MCF 10A (cell line): ENCODE measurements around the gene WASF2. TPM values are rescaled to one million over a fixed set of nuclear protein-coding genes. Genes with fewer than 3 reads are reported as not detected.
A peak's percentile ranks its signal among the peaks of the same experiment; 100 is the strongest.

Experiments used
- BruUV-seq: library from RNA; stranded (reverse); fragments of 400-500 nt; replicated peaks from 2 replicates; lab custom pipeline; 2021; lab: Mats Ljungman, UMichigan
- CTCF ChIA-PET: fragments of 300-600 bp; sonication (Branson Sonifier 250); formaldehyde crosslinking; extraction: SDS; loops from one replicate; lab custom pipeline; 2021; ENCODE audit warnings: antibody characterized with exemption, inconsistent platforms; lab: Yijun Ruan, JAX
- POLR2A ChIA-PET: fragments of 300-600, 350-650 bp; sonication (Branson Sonifier 250); formaldehyde crosslinking; extraction: SDS; loops from one replicate; lab custom pipeline; 2020; ENCODE audit warnings: antibody characterized with exemption, inconsistent platforms; lab: Yijun Ruan, JAX
- DNase-seq: peaks from one replicate; pipeline ENCODE4 v3.0.0-alpha.2; 2018; ENCODE audit not compliant: unreplicated experiment
- H3K27ac Mint-ChIP-seq: one replicate; pipeline ENCODE4 v1.8.0; 2022; ENCODE audit warnings: mild to moderate bottlenecking, low read depth, mixed read lengths; ENCODE audit not compliant: unreplicated experiment
- H3K27me3 Mint-ChIP-seq: one replicate; pipeline ENCODE4 v1.8.0; 2022; ENCODE audit warnings: mixed read lengths; ENCODE audit not compliant: insufficient read depth, unreplicated experiment
- H3K36me3 Mint-ChIP-seq: one replicate; pipeline ENCODE4 v1.8.0; 2022; ENCODE audit warnings: mild to moderate bottlenecking, moderate library complexity, mixed read lengths; ENCODE audit not compliant: insufficient read depth, unreplicated experiment
- H3K4me1 Mint-ChIP-seq: one replicate; pipeline ENCODE4 v1.8.0; 2022; ENCODE audit warnings: mixed read lengths; ENCODE audit not compliant: insufficient read depth, unreplicated experiment
- H3K4me3 Mint-ChIP-seq: one replicate; pipeline ENCODE4 v1.8.0; 2022; ENCODE audit warnings: mild to moderate bottlenecking, moderate library complexity, mixed read lengths; ENCODE audit not compliant: unreplicated experiment
- H3K9me3 Mint-ChIP-seq: one replicate; pipeline ENCODE4 v1.8.0; 2022; ENCODE audit warnings: mixed read lengths; ENCODE audit not compliant: unreplicated experiment
- intact Hi-C: fragments of 100-400 bp; cut with micrococcal nuclease; formaldehyde crosslinking; loops from 2 replicates; pipeline ENCODE4 v1.14.1; 2022
- total RNA-seq: library from RNA; stranded (reverse); gene quantifications from 2 replicates; pipeline ENCODE4 v1.2.3, GENCODE V29; 2022
- TF ChIP-seq, protein P1 (sequence below): fragments of 200-600 bp; IDR thresholded peaks from one replicate; pipeline ENCODE4 v1.8.0; 2022; ENCODE audit warnings: antibody characterized with exemption, mild to moderate bottlenecking; ENCODE audit not compliant: unreplicated experiment

WASF2 gene
- total RNA-seq, 1 experiment from 2014 or later: 131 TPM

DNA sequence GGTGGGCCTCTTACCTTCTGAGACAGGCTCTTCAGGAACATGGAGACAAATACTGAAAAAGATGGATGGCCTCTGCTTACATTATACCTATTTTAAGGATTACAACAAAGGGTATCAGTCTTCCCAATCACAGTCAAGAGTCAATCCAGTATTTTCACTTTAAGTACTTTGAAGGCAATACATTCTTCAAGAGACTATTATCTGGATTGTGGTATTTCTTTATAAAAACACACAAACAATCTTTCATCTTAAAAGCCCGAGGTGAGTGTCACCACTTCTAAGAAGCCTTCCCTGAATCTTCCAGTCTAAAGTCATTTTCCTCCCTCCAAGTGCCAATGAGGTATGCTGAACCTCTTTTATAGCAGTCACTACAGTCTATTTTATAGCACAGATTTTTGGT, 45.3 kb downstream of the WASF2 start:
- no peaks in the 10 kb centered on the region for H3K9me3 Mint-ChIP-seq
- intact Hi-C loops: no loop called here
- TF ChIP-seq, protein P1, sequence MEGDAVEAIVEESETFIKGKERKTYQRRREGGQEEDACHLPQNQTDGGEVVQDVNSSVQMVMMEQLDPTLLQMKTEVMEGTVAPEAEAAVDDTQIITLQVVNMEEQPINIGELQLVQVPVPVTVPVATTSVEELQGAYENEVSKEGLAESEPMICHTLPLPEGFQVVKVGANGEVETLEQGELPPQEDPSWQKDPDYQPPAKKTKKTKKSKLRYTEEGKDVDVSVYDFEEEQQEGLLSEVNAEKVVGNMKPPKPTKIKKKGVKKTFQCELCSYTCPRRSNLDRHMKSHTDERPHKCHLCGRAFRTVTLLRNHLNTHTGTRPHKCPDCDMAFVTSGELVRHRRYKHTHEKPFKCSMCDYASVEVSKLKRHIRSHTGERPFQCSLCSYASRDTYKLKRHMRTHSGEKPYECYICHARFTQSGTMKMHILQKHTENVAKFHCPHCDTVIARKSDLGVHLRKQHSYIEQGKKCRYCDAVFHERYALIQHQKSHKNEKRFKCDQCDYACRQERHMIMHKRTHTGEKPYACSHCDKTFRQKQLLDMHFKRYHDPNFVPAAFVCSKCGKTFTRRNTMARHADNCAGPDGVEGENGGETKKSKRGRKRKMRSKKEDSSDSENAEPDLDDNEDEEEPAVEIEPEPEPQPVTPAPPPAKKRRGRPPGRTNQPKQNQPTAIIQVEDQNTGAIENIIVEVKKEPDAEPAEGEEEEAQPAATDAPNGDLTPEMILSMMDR: no peak
- H3K27ac Mint-ChIP-seq: peak overlapping the region; percentile 29
- peaks cover 34% of the 10 kb centered on the region for H3K36me3 Mint-ChIP-seq
- ChIA-PET CTCF (interaction anchor here (0.6 kb wide), 1 partner anchor 31 kb away, joined by 4 read pairs; no protein-coding TSS in a partner anchor), POLR2A (no interaction called here)
- H3K4me1 Mint-ChIP-seq: peaks cover 19% of the 10 kb centered on the region
- BruUV-seq: no TSS peak
- no peak overlapping the region for H3K4me3 Mint-ChIP-seq
- no peak for DNase-seq
- H3K27me3 Mint-ChIP-seq: no peaks in the 10 kb centered on the region

DNA sequence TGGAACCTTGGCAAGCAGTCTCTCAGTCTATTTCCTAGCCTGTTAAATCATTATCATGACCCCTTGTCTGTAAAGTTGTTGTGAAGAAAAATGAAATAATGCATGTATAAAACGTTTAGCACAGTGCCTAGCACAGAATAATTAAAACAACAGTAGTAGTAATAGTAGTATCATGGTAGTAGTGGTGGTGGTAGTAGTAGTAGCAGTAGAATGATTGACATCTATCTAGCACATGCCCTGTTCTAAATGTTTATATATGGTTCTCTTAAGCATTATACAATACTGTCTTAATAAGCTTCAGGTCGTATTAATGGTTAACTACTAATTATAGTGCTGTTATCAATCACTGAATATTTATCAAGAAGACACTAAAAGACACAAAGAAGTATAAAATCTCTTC, 50.8 kb downstream of the WASF2 start:
- ChIA-PET POLR2A (interaction anchor here (0.9 to 2.6 kb wide), 4 partner anchors 10 to 18 kb away, joined by 3 to 9 read pairs (median 5); no protein-coding TSS in a partner anchor), CTCF (interaction anchor here (0.6 kb wide), 1 partner anchor 118 kb away, joined by 3 read pairs; no protein-coding TSS in a partner anchor)
- DNase-seq: no peak
- BruUV-seq: no TSS peak
- no peak overlapping the region for H3K4me3 Mint-ChIP-seq
- peaks cover 32% of the 10 kb centered on the region for H3K4me1 Mint-ChIP-seq
- no peak overlapping the region for H3K27ac Mint-ChIP-seq
- TF ChIP-seq, protein P1: no peak
- intact Hi-C loops: loop anchor here (5.0 kb wide), 1 partner anchor 48 kb away; no protein-coding TSS in a partner anchor
- no peaks in the 10 kb centered on the region for H3K9me3 Mint-ChIP-seq
- no peaks in the 10 kb centered on the region for H3K27me3 Mint-ChIP-seq
- peaks cover 32% of the 10 kb centered on the region for H3K36me3 Mint-ChIP-seq

DNA sequence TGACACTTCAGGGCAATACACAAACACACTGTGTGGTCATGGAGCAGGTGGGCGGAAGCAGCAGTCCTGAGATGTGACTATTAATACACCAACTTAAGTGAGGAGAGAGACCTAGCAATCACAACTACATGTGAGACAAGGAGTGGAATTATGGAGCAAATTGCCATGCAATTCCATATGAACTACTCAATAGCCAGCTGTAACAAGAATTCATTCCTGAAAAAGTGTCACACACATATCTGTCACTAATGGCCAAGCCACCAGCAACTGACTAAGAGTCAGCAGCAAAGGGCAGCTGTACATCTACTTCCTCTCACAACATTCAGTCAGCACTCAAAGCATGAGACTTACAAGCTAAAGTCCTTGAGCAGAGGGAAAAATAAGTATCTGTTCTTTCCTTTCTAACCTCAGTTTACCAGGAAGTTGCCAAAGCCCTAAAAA, 51.3 kb downstream of the WASF2 start:
- TF ChIP-seq, protein P1: no peak
- Mint-ChIP-seq H3K27me3 (no peaks in the 10 kb centered on the region), H3K4me1 (peaks cover 32% of the 10 kb centered on the region), H3K9me3 (no peaks in the 10 kb centered on the region), H3K27ac (no peak overlapping the region), H3K4me3 (no peak overlapping the region), H3K36me3 (peaks cover 32% of the 10 kb centered on the region)
- ChIA-PET POLR2A (interaction anchor here (0.9 to 2.6 kb wide), 3 partner anchors 9 to 18 kb away, joined by 4 to 9 read pairs (median 6); no protein-coding TSS in a partner anchor), CTCF (no interaction called here)
- BruUV-seq: no TSS peak
- no peak for DNase-seq
- intact Hi-C loops: loop anchor here (5.0 kb wide), 1 partner anchor 49 kb away; no protein-coding TSS in a partner anchor

DNA sequence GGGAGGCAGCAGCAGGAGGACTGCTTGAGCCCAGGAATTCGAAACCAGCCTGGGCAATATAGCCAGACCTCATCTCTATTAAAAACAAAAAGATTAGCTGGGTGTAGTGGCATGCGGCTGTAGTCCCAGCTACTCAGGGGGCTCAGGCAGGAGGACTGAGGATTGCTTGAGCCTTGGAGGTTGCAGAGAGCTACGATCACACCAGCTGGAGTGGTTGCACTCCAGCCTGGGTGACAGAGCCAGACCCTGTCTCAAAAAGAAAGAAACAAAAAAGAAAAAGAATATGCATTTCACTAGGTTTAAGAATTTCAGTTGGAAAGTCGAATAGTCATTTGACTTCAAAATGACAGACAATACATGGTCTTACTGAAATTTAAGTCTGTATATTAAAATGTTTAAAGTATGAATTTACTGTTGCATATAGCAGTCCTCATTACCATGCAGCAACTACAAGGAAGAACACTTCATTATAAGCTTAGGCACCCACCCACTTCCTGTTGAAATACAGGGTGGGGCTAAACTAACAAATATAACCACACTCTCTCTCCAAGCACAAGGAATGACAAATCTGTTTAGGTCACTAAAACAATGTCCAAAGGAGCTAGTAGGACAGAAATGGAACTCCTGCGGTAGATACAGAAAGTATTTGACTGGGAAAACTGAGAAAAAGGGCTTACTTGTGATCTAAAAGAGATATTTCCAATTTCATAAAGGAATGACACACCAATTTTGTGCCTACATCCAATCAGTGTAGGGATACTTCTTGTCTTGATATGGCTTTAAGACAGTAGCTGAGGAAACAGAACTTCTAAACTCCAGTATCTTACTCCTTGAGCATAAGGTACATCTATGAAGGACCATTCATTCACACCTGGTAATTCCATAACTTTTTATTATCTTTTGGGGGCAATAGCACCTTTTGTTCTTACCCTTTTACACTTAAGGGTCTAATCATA, 53.5 kb downstream of the WASF2 start:
- peaks cover 28% of the 10 kb centered on the region for H3K36me3 Mint-ChIP-seq
- CTCF ChIA-PET: interaction anchor here (0.6 to 1.2 kb wide), 6 partner anchors 15 to 120 kb away, joined by 3 to 6 read pairs (median 3); no protein-coding TSS in a partner anchor
- H3K27ac Mint-ChIP-seq: no peak overlapping the region
- intact Hi-C loops: loop anchor here (5.0 kb wide), 1 partner anchor 51 kb away; no protein-coding TSS in a partner anchor
- peaks cover 32% of the 10 kb centered on the region for H3K4me1 Mint-ChIP-seq
- H3K27me3 Mint-ChIP-seq: no peaks in the 10 kb centered on the region
- POLR2A ChIA-PET: interaction anchor here (0.6 to 2.6 kb wide), 11 partner anchors 10 to 220 kb away, joined by 3 to 7 read pairs (median 4); no protein-coding TSS in a partner anchor
- no TSS peak for BruUV-seq
- TF ChIP-seq, protein P1: no peak
- peak; percentile 66 for DNase-seq
- H3K4me3 Mint-ChIP-seq: peak overlapping the region; percentile 6
- no peaks in the 10 kb centered on the region for H3K9me3 Mint-ChIP-seq
